BLaER1 treated with 17β-estradiol and CSF1 and Interleukin-3, amounts not matched to agents 10 nM and 100 nM (cell line): ENCODE measurements around the gene DIP2C.

Experiments used
- H3K27ac ChIP-seq, 11 experiments: shearing (Covaris generic); formaldehyde crosslinking; 2 replicates each; pipeline ENCODE4 v1.8.1; 2022
- H3K27me3 ChIP-seq, 11 experiments: shearing (Covaris generic); formaldehyde crosslinking; 2 replicates each; pipeline ENCODE4 v1.8.1; 2022
- H3K36me3 ChIP-seq, 11 experiments: shearing (Covaris generic); formaldehyde crosslinking; 2 replicates each; pipeline ENCODE4 v1.8.1; 2022
- H3K4me1 ChIP-seq, 10 experiments: shearing (Covaris generic); formaldehyde crosslinking; 2 replicates each; pipeline ENCODE4 v1.8.1; 2022
- H3K4me2 ChIP-seq, 11 experiments: shearing (Covaris generic); formaldehyde crosslinking; 2 replicates each; pipeline ENCODE4 v1.8.1; 2022
- H3K4me3 ChIP-seq, 10 experiments: shearing (Covaris generic); formaldehyde crosslinking; 2 replicates each; pipeline ENCODE4 v1.8.1; 2022
- H3K9ac ChIP-seq, 11 experiments: shearing (Covaris generic); formaldehyde crosslinking; 2 replicates each; pipeline ENCODE4 v1.8.1; 2022
- H3K9me3 ChIP-seq, 11 experiments: shearing (Covaris generic); formaldehyde crosslinking; replicated peaks in 1 of 11; 2 replicates each; pipeline ENCODE4 v1.8.1; 2022
- H4K20me1 ChIP-seq, 11 experiments: shearing (Covaris generic); formaldehyde crosslinking; 2 replicates each; pipeline ENCODE4 v1.8.1; 2022
- Cebpa-rat ChIP-seq, 11 experiments: shearing (Covaris generic); IDR thresholded peaks; 2 replicates each; pipeline ENCODE4 v1.8.1; 2022

The DIP2C gene

DNA sequence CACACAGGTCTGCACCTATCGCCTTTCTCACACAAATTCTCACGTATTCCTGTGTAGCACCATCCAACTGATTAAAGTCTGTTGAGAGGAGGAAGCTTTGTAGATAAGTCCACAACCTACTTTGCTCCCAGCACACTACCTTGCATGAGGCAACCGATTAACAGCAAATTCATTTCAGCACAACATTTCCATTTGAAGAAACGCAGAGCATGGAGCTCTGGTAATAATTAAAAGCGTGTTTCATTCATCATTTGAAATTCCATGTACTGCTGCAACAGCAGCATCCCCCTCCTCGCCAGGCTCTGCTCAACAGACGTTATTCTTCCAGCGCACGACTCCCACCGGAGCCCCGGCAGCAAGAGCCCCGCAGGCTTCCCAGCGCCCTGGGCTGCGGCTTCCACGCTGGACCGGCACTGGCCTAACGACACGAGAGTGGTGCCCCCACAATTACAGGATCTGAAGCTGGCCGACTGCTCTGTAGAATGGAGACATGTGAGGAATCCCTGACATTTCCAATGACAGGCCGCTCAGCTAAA, 118.8 kb downstream of the DIP2C start:
- H3K27ac ChIP-seq: no peak overlapping the region
- no peak for TF ChIP-seq Cebpa-rat (IDR thresholded peaks at IDR 0.05)
- no peaks in the 10 kb centered on the region for H3K27me3 ChIP-seq
- no peak overlapping the region for H3K9ac ChIP-seq
- peaks cover 12 to 51% (median 41%) of the 10 kb centered on the region in 11 experiments for H3K9me3 ChIP-seq
- peaks cover 0 to 36% (median 0%) of the 10 kb centered on the region in 11 experiments; a peak in 8 of 22 replicates for H4K20me1 ChIP-seq
- H3K36me3 ChIP-seq: peaks cover 0 to 9% (median 0%) of the 10 kb centered on the region in 11 experiments; a peak in 2 of 22 replicates
- H3K4me3 ChIP-seq: no peak overlapping the region
- H3K4me1 ChIP-seq: peaks cover 0 to 19% (median 4%) of the 10 kb centered on the region in 10 experiments; a peak in 12 of 20 replicates
- no peak overlapping the region for H3K4me2 ChIP-seq

DNA sequence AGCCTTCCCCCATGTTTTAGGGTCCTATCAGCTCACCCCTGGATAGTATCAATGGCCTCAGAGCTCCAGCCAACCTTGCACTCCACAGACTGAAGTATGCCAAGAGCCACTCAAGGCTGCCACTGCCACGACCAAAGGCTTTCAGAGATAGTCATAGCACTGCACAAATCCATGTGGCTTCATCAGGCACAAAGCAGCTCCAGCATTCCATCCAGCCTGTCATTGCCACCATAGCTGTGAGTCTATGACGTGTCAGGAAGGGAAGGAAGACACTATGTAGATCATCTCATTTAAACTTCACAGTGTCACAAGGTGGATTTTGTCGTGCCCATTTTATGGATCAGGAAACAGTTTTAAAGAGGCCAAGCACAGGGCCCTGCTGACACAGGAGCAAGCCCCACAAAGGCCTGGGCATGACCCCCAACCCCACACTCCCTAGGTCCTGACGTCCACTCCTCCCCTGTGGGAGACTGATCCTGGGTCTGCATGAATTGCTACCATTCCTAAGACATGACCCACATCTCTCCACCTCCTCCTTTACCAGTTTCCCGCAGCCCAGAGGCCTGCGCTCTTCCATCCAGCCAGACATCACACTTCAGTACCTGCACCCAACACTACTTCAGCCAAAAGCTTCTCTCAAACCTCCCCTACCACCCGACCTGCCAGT, 119.4 kb downstream of the DIP2C start:
- no peak overlapping the region for H3K4me3 ChIP-seq
- no peak overlapping the region for H3K27ac ChIP-seq
- no peaks in the 10 kb centered on the region for H3K27me3 ChIP-seq
- peaks cover 0 to 15% (median 0%) of the 10 kb centered on the region in 10 experiments; a peak in 6 of 20 replicates for H3K4me1 ChIP-seq
- peaks cover 12 to 57% (median 47%) of the 10 kb centered on the region in 11 experiments for H3K9me3 ChIP-seq
- H4K20me1 ChIP-seq: peaks cover 0 to 30% (median 0%) of the 10 kb centered on the region in 11 experiments; a peak in 7 of 22 replicates
- no peak overlapping the region for H3K9ac ChIP-seq
- no peak for TF ChIP-seq Cebpa-rat (IDR thresholded peaks at IDR 0.05)
- H3K4me2 ChIP-seq: no peak overlapping the region
- peaks cover 0 to 14% (median 0%) of the 10 kb centered on the region in 11 experiments; a peak in 3 of 22 replicates for H3K36me3 ChIP-seq

DNA sequence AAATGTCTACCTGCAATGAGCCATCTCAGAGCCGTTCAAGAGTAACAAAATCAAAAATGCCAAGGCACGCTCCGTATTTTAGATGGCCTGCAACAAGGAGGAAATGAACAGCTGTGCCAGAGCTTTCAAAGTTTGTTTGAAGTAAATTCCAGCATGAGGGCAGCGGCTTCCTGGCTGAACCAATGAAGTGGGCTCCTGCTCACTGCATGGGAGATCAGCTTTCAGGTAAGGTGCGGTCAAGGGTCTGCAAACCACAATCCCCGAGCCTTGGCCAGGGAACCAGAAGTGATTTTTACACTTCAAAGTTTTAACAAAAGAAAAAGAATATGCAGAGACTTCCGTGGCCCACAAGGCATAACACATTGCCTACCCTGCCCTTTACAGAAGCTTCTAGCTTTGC, 120.6 kb downstream of the DIP2C start:
- Histone ChIP-seq H3K4me2 (no peak overlapping the region), H3K4me3 (no peak overlapping the region), H3K27me3 (no peaks in the 10 kb centered on the region), H3K4me1 (peaks cover 0 to 15% (median 0%) of the 10 kb centered on the region in 10 experiments; a peak in 6 of 20 replicates), H4K20me1 (peaks cover 0 to 20% (median 0%) of the 10 kb centered on the region in 11 experiments; a peak in 5 of 22 replicates), H3K9me3 (peaks cover 24 to 69% (median 60%) of the 10 kb centered on the region in 11 experiments), H3K27ac (no peak overlapping the region), H3K9ac (no peak overlapping the region), H3K36me3 (peaks cover 0 to 26% (median 11%) of the 10 kb centered on the region in 11 experiments; a peak in 14 of 22 replicates)
- no peak for TF ChIP-seq Cebpa-rat (IDR thresholded peaks at IDR 0.05)

DNA sequence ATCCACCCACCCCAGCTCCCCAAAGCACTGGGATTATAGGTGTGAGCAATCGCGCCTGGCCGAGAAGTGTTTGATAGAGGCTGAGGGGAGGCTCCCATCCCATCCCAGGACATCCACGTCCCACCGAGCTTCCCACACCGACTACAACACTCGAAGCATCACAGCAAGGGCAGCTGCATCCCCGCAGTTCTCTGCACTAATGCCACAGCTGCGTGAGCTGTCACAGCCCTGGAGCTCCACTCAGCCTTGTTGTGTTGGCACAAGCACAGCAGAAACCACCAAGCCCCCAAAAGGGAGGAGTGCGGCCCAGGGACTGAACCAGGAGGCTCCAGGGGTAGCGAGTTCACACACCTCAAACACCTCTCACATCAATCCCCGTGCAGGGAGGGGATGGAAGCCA, 121.6 kb downstream of the DIP2C start:
- H3K4me2 ChIP-seq: no peak overlapping the region
- H3K27me3 ChIP-seq: no peaks in the 10 kb centered on the region
- H3K4me1 ChIP-seq: peaks cover 0 to 24% (median 6%) of the 10 kb centered on the region in 10 experiments; a peak in 13 of 20 replicates
- no peak for TF ChIP-seq Cebpa-rat (IDR thresholded peaks at IDR 0.05)
- no peak overlapping the region for H3K27ac ChIP-seq
- H3K36me3 ChIP-seq: peaks cover 0 to 29% (median 13%) of the 10 kb centered on the region in 11 experiments; a peak in 14 of 22 replicates
- no peak overlapping the region for H3K9ac ChIP-seq
- peaks cover 34 to 76% (median 66%) of the 10 kb centered on the region in 11 experiments for H3K9me3 ChIP-seq
- no peak overlapping the region for H3K4me3 ChIP-seq
- peaks cover 0 to 22% (median 0%) of the 10 kb centered on the region in 11 experiments; a peak in 5 of 22 replicates for H4K20me1 ChIP-seq

DNA sequence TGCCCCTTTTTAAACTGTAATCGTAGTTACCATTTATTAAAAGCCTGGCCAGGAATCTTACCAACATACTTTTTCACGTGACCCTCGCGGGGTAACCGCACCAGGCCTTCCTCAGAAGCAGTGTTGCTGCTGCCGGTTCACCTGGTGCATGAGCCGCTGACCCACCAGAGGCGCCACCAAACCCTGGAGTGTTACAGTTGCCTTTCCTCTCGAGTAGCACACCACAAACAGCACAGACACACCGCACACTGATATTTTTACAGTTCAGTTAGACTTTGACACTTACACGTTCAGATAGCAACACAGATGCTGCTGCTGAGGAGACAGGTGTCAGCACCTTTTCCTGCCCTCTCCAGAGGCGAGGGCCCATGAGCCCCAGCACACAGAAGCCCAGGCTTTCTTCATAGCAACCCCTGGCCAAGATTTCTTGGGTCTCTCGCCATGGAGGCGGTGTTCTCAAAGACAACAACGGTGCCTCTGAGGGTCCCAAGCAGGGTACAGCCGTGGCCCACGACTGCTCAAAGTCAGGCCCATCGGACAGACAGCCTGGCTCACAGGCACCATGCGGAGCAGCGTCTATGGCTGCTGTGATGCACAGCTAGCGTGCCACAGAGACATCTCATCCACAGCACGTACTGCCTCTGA, 123.1 kb downstream of the DIP2C start:
- no peak for TF ChIP-seq Cebpa-rat (IDR thresholded peaks at IDR 0.05)
- H3K4me3 ChIP-seq: no peak overlapping the region
- H4K20me1 ChIP-seq: peaks cover 0 to 23% (median 5%) of the 10 kb centered on the region in 11 experiments; a peak in 9 of 22 replicates
- H3K9me3 ChIP-seq: peaks cover 35 to 72% (median 64%) of the 10 kb centered on the region in 11 experiments
- H3K27ac ChIP-seq: no peak overlapping the region
- peaks cover 0 to 29% (median 13%) of the 10 kb centered on the region in 11 experiments; a peak in 14 of 22 replicates for H3K36me3 ChIP-seq
- peaks cover 0 to 7% (median 0%) of the 10 kb centered on the region in 11 experiments; a peak in 2 of 22 replicates for H3K27me3 ChIP-seq
- H3K9ac ChIP-seq: no peak overlapping the region
- peak overlapping the region in 4 of 11 experiments; percentile 14 to 24 (median 18); a peak in 6 of 22 replicates for H3K4me2 ChIP-seq
- peaks cover 6 to 39% (median 21%) of the 10 kb centered on the region in 10 experiments; a peak in 17 of 20 replicates for H3K4me1 ChIP-seq

DNA sequence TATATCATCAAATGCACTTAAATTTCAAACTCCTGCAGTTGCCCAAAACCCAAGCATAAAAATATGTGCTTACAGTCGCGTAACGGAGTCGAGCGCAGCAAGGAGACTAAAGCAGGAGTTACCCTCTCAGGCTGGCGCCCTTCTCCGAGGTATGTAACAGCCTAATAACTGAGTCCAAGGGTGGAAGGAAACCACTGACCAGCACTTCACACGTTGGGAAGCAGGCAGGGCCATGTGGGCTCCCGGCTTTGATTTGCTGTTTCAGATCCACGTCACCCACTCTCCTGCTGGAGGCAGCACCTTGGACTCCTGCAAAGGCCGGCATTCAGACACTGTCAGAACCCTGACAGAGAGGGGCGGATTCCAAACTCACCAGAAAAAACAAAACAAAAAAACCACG, 123.8 kb downstream of the DIP2C start:
- TF ChIP-seq Cebpa-rat (IDR thresholded peaks at IDR 0.05): no peak
- Histone ChIP-seq H3K36me3 (peaks cover 0 to 25% (median 13%) of the 10 kb centered on the region in 11 experiments; a peak in 14 of 22 replicates), H3K4me3 (no peak overlapping the region), H3K27ac (no peak overlapping the region), H4K20me1 (peaks cover 0 to 30% (median 8%) of the 10 kb centered on the region in 11 experiments; a peak in 9 of 22 replicates), H3K4me2 (no peak overlapping the region), H3K9ac (no peak overlapping the region), H3K27me3 (peaks cover 0 to 14% (median 0%) of the 10 kb centered on the region in 11 experiments; a peak in 2 of 22 replicates), H3K9me3 (peaks cover 35 to 66% (median 57%) of the 10 kb centered on the region in 11 experiments), H3K4me1 (peaks cover 8 to 46% (median 28%) of the 10 kb centered on the region in 10 experiments; a peak in 17 of 20 replicates)

DNA sequence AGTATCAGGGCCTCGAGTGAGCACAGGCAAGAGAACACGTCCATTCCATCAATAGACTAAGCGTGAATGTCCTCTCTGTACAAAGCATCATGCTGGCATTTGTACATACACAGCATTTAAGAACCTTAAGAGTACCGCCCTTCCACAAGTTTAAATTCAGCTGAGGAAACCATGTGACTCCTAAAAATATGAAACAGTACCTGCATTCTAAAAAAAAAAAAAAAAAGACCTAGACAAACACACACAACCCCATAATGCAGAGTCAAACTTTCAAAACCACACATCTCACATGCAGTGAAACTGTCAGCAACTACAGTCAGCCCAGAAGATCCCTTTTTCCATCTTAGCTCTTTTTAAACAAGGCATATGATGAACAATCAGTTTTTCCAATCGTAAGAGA, 124.3 kb downstream of the DIP2C start:
- no peak overlapping the region for H3K9ac ChIP-seq
- no peak overlapping the region for H3K4me2 ChIP-seq

DNA sequence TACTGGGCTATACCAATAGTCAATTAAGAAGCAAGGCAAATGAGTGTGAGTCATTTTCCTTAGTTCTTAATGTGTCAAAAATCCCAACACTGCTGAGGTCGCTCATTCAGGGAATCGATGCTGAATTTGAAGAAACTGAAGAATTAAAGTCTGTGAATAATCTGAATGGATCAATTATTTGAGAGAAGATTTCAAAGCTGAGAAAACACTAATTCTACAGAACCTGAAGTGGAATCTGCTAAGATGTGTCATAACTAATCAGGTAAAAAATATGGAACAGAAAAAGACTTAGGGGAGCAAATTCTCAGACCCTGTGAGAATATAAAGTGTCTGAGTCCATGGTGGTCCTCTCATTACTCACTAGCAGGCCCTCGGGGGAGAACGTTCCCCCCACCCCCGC, 125.6 kb downstream of the DIP2C start:
- H3K4me1 ChIP-seq: peaks cover 8 to 64% (median 45%) of the 10 kb centered on the region in 10 experiments; a peak in 17 of 20 replicates
- H3K27ac ChIP-seq: no peak overlapping the region
- no peak overlapping the region for H3K9ac ChIP-seq
- peaks cover 0 to 22% (median 11%) of the 10 kb centered on the region in 11 experiments; a peak in 13 of 22 replicates for H3K36me3 ChIP-seq
- peak overlapping the region in 1 of 11 experiments; percentile 89; a peak in 1 of 22 replicates for H3K4me2 ChIP-seq
- H3K9me3 ChIP-seq: peaks cover 23 to 49% (median 39%) of the 10 kb centered on the region in 11 experiments
- 0 out of 20 replicates have a peak overlapping the region, but pooled peaks of 2 of the 10 experiments have one; percentile 1 to 11 for H3K4me3 ChIP-seq
- H4K20me1 ChIP-seq: peaks cover 0 to 47% (median 13%) of the 10 kb centered on the region in 11 experiments; a peak in 11 of 22 replicates
- peaks cover 0 to 14% (median 0%) of the 10 kb centered on the region in 11 experiments; a peak in 2 of 22 replicates for H3K27me3 ChIP-seq
- no peak for TF ChIP-seq Cebpa-rat (IDR thresholded peaks at IDR 0.05)

More for the DNA sequence above, 124.3 kb downstream of the DIP2C start:
- H3K4me3 ChIP-seq: no peak overlapping the region
- H3K9me3 ChIP-seq: peaks cover 32 to 61% (median 52%) of the 10 kb centered on the region in 11 experiments
- H3K27ac ChIP-seq: no peak overlapping the region
- no peak for TF ChIP-seq Cebpa-rat (IDR thresholded peaks at IDR 0.05)
- H4K20me1 ChIP-seq: peaks cover 0 to 35% (median 8%) of the 10 kb centered on the region in 11 experiments; a peak in 9 of 22 replicates
- H3K4me1 ChIP-seq: peaks cover 8 to 51% (median 33%) of the 10 kb centered on the region in 10 experiments; a peak in 17 of 20 replicates
- peaks cover 0 to 24% (median 11%) of the 10 kb centered on the region in 11 experiments; a peak in 14 of 22 replicates for H3K36me3 ChIP-seq
- peaks cover 0 to 14% (median 0%) of the 10 kb centered on the region in 11 experiments; a peak in 2 of 22 replicates for H3K27me3 ChIP-seq
